Measurements from ENCODE around the gene B4GALT2.
A peak's percentile ranks its signal among the peaks of the same experiment; 100 is the strongest.

B4GALT2 gene

GRCh38 chr1:43978551-43979260, at the start of gene B4GALT2:
B4GALT2 (plus strand) TSS chr1:43979210; CDS start chr1:43981161, 1,951 bp downstream.
- peak; percentile 61 for DNase-seq (ENCODE audit: low read depth, low spot score)

GRCh38 chr1:43930168-43930948, 48.7 kb upstream of the B4GALT2 start:
- peak; percentile 69 for DNase-seq (ENCODE audit: low read depth, low spot score)

- no peak for DNase-seq (ENCODE audit: low read depth, low spot score)
These were observed 48.1 kb upstream of the B4GALT2 start for GRCh38 chr1:43930949-43931275.

GRCh38 chr1:43931711-43932660, 47.0 kb upstream of the B4GALT2 start:
- no peak for DNase-seq (ENCODE audit: low read depth, low spot score)

DNA sequence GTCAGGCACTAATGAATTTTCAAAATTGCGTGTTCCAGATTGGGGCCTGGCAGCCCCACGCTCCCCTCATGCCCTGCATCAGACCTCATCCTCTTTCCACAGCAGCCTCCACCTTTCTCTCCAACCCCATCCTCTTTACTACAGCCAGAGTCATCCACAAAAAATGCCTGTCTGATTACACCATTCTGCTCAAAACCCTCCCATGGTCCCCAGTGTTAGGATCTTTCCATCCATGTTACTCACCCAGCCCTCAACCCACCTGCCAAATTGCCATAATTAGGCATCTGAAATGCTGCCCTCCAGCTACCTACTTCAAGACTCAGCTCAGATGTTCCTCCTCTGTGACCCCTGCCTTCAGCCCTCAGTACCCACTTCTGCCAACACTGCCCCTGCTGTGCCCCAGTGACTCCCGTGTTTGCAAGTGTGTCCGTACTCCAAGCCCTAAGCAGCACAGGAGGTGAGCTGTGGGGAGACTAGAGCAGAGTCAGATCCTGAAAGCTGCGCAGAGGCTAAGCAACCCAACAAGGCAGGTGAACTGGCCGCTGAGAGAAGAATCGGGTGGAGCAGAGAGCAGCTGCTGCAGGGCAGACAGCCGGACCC, 46.1 kb upstream of the B4GALT2 start:
- no peak for DNase-seq (ENCODE audit: low read depth, low spot score)

DNA sequence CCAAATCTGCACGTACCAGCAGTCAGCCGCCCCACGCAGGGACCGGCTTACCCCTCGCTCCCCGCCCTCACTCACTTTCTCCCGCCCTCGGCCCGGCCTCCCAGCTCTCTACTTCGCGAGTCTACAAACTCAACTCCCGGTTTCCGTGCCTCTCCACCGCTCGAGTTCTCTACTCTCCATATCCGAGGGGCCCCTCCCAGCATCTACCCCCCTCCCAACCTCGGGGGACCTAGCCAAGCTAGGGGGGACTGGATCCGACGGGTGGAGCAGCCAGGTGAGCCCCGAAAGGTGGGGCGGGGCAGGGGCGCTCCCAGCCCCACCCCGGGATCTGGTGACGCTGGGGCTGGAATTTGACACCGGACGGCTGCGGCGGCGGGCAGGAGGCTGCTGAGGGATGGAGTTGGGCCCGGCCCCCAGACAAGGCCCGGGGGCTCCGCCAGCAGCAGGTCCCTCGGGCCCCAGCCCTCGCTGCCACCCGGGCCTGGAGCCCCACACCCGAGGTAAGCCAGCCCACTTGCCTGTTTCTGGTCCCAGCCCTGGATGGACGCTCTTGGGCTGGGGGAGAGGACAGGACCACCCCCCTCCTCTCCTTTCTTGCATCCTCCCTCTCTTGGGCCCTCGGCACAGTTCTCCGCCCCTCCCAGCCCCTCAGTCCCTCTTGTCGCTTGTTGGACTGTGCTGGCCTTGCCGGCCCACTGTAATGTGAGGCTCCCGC, 45.5 kb upstream of the B4GALT2 start, which contains the start of gene ARTN:
TSS of gene ARTN (plus strand) at position 416 of the 715 bp plus-strand sequence. CDS start 1,856 bp downstream, outside the sequence.
- DNase-seq (ENCODE audit: low read depth, low spot score): peak; percentile 72

- peak; percentile 95 for DNase-seq (ENCODE audit: low read depth, low spot score)
These were observed 44.7 kb upstream of the B4GALT2 start for GRCh38 chr1:43934101-43934985.

- no peak for DNase-seq (ENCODE audit: low read depth, low spot score)
These were observed 44.1 kb upstream of the B4GALT2 start for GRCh38 chr1:43934986-43935324.

GRCh38 chr1:43935711-43936427, 43.1 kb upstream of the B4GALT2 start:
- DNase-seq (ENCODE audit: low read depth, low spot score): peak; percentile 40

- DNase-seq (ENCODE audit: low read depth, low spot score): peak; percentile 76
These were observed 42.4 kb upstream of the B4GALT2 start for GRCh38 chr1:43936431-43937151.

DNA sequence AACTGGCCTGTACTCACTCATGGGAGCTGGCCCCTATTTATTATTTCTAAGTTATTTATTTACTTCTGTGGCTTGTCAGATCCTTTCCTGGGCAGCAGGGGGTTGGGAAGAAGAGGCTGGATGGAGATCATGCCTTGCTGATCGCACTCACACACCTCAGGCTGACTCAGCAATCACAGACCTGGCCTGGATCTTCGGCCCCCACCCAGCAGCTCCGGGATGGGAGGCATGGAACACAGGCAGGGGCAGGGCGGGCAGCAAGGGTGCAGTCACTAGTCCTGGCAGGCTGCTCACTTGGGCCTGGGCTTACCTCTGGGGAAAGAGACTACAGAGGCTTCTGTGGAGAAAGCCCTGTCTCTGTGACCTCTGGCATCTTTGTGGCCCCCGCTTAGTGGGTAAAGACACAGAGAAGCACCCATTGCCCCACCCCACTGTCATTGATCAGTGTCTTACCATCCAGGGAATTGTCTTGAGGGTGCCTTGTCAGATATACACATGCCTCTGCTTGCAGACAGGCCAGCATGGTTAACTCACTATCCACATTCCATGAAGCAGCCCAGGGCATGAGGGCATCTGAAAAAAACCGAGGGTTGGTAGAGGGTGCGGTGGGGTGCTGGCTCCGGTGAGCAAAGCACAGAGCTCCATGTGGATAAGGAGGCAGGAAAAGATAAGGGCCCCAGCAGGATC, 41.7 kb upstream of the B4GALT2 start:
- no peak for DNase-seq (ENCODE audit: low read depth, low spot score)

DNA sequence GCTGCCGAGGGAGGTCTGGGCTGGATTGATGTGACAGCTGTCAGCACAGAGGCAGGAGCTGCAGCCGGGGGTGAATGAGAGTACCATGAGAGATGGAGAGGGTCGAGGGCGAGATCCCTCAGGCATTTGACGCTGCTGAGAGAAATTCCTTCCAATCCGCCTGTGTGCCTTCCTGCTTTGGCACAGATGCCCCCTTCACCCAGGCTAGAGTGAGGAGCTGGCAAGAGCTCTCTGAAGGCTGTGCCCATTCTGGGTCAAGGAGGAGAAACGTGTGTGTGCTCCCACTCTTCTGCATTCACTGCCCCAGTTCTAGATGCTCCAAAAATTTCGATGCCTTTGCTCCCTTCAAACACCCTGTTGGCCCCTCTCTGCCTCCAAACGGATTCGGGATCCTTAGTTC, 40.6 kb upstream of the B4GALT2 start:
- DNase-seq (ENCODE audit: low read depth, low spot score): no peak

DNA sequence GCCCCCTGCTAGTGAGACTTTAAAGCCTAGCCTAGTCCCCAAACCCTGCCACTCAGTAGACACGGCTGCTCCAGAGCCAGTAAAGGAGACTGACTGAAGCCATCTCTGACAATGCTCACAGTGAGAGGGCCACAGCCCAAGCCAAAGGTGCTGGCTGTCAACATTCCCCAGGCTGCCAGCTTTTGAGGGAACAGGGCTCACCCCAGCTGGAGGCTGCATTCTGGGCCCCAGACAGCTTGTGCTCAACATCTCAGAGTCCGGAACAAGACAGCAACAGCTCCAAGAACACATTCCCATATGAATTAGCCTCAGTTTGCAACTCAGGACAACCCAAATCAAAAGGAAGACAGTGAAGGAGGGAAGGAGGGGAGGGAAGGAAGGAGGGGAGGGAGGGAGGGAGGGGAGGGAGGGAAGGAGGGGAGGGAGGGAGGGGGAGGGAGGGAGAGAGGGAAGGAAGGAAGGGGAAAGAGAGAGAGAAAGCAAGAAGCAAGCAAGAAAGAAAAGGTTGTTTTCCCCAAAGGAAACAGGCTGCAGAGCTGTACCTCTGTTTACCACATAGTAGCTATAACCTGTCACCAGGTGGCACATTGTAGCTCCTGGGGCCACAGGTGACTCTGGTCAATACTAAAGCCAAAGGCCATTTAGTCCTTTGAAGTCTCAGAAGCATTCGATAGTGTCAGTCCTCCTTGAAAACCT, 40.0 kb upstream of the B4GALT2 start:
- DNase-seq (ENCODE audit: low read depth, low spot score): no peak

DNA sequence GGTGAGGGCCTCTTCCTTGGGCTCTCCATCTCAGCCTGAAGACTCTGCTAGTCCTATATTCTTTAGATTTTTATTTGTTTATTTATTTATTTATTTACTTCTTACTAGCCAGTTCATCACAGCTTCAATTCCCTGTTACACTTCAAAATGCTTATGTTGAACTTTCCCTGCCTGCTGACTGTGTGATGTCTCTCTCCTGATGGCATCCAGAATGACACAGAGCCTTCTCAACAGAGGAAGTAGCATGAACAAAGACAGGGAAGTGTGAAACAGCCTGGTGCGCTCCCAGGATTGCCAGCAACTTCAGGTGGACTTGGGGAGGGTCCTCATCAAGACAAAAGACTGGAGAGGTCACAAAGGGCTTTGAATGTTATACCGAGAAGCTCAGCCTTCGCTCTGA, 36.6 kb upstream of the B4GALT2 start:
- no peak for DNase-seq (ENCODE audit: low read depth, low spot score)

DNA sequence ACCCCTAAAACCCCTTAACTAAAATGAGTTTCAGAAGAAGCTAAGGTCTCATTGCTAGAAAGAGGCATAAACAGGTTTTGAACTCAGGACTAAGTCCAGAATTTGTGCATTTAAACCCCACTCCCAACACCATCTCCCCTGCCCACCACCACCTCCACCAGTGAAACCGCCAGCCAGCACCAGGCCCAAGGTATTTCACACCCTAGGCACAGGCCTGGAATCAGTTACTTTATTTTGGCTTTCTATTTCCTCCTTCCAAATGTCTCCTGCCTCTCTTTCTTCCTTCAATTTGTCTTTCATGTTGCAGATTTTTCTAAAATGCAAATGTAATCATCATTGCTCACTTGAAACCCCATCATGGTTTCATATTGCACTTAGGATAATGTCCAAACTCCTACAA, 34.1 kb upstream of the B4GALT2 start:
- no peak for DNase-seq (ENCODE audit: low read depth, low spot score)

GRCh38 chr1:43945674-43946235, 33.3 kb upstream of the B4GALT2 start:
- DNase-seq (ENCODE audit: low read depth, low spot score): no peak

All from ELF-1 (cell line).